ENCODE data around the gene KIF6.

DNA sequence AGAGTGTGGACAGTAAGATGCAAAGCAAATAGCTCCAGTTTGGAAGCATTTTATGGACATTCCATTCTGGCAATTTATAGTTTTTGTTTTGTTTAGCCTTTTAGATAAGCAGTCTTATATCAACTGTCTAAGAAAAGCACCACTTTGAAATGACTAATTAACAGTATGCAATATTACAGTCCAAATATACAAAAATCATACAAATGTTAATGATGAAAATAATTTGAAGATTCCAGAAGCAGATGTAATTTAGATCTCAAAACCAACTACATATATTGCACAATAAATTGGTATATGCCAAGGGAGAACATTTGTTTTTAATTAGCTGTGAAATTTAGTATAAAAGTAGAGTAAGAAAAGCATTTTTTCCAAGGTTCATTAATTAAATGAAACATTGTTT is 158.8 kb downstream of the KIF6 start:
- TF ChIP-seq, protein P1, sequence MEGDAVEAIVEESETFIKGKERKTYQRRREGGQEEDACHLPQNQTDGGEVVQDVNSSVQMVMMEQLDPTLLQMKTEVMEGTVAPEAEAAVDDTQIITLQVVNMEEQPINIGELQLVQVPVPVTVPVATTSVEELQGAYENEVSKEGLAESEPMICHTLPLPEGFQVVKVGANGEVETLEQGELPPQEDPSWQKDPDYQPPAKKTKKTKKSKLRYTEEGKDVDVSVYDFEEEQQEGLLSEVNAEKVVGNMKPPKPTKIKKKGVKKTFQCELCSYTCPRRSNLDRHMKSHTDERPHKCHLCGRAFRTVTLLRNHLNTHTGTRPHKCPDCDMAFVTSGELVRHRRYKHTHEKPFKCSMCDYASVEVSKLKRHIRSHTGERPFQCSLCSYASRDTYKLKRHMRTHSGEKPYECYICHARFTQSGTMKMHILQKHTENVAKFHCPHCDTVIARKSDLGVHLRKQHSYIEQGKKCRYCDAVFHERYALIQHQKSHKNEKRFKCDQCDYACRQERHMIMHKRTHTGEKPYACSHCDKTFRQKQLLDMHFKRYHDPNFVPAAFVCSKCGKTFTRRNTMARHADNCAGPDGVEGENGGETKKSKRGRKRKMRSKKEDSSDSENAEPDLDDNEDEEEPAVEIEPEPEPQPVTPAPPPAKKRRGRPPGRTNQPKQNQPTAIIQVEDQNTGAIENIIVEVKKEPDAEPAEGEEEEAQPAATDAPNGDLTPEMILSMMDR (conservative IDR thresholded peaks at IDR 0.05; ENCODE audit: low read depth, low read length) = no peak
- no peak for TF ChIP-seq EZH2 (IDR thresholded peaks at IDR 0.05; ENCODE audit: borderline replicate concordance, low read depth, low read length, poor library complexity, severe bottlenecking)
